ENCODE measurements around the gene INO80E.

DNA sequence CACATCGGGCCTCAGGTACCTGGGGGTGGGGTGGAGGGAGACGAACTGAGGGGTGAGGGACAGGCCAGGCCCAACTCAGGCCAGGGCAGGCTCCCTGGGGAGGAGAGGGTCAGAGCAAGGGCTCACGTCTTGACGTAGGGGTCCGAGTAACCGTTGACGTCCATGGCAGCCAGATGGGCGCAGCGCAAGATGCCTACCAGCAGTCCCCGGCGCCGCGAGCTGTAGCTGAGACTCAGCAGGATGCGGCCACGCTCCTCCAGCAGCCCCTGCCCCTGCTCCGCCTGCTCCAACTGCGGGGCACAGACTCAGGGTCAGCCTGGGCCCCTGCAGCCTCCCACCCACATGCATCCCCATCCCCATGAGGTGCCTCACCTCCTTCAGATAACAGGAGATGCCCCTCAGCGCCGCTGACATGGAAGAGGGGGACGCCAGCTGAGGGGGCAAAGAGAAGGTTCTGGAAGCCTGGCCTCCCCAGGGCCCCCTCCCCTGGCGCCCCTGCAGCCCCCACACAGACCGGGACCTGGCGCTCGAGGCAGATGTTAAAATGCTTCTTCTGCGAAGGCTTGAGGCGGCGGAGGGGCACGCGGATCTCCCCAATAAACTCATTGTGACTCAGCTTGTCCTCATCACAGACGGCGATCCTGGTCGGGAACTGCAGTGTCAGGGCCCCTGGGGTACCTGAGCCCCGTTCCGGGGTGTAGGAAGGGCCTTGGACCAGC is 10.8 kb downstream of the INO80E start:
- TF ChIP-seq, protein P1, sequence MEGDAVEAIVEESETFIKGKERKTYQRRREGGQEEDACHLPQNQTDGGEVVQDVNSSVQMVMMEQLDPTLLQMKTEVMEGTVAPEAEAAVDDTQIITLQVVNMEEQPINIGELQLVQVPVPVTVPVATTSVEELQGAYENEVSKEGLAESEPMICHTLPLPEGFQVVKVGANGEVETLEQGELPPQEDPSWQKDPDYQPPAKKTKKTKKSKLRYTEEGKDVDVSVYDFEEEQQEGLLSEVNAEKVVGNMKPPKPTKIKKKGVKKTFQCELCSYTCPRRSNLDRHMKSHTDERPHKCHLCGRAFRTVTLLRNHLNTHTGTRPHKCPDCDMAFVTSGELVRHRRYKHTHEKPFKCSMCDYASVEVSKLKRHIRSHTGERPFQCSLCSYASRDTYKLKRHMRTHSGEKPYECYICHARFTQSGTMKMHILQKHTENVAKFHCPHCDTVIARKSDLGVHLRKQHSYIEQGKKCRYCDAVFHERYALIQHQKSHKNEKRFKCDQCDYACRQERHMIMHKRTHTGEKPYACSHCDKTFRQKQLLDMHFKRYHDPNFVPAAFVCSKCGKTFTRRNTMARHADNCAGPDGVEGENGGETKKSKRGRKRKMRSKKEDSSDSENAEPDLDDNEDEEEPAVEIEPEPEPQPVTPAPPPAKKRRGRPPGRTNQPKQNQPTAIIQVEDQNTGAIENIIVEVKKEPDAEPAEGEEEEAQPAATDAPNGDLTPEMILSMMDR (IDR thresholded peaks at IDR 0.05; ENCODE audit: extremely low read depth in 1 of 2, insufficient read depth in 1 of 2, low read depth in 1 of 2, low read length in 2 of 2), result no peak
- TF ChIP-seq JUN (IDR thresholded peaks at IDR 0.05; ENCODE audit: borderline replicate concordance, insufficient read depth, insufficient read length, low read depth) (no peak), POLR2A (IDR thresholded peaks at IDR 0.05; ENCODE audit: low read depth, low read length) (peak; percentile 16), MYC (IDR thresholded peaks at IDR 0.05; ENCODE audit: low read depth, low read length) (no peak), GATA2 (IDR thresholded peaks at IDR 0.05; ENCODE audit: insufficient read depth, insufficient read length, low read depth, low read length) (no peak), EZH2 (IDR thresholded peaks at IDR 0.05; ENCODE audit: borderline replicate concordance, low read depth, low read length, severe bottlenecking) (no peak)
- TF ChIP-seq, protein P2, sequence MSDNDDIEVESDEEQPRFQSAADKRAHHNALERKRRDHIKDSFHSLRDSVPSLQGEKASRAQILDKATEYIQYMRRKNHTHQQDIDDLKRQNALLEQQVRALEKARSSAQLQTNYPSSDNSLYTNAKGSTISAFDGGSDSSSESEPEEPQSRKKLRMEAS (IDR thresholded peaks at IDR 0.05; ENCODE audit: insufficient read depth, insufficient read length), result no peak

All from endothelial cell of umbilical vein (primary cell).